Tibial nerve (tissue), 4 donors: ENCODE data around the gene CRYGS.
A peak's percentile ranks its signal among the peaks of the same experiment; 100 is the strongest.

Experiments
- CTCF ChIP-seq, 5 experiments: fragments of 200-600 bp in 3 of 5; fragments of 450-650 bp in 2 of 5; sonication (generic) in 3 of 5; IDR thresholded peaks; one replicate each; pipeline ENCODE4 v1.5.1; 2016 to 2019; ENCODE audit warnings: antibody characterized with exemption in 5 of 5, mild to moderate bottlenecking in 3 of 5, moderate library complexity in 2 of 5
- EP300 ChIP-seq, 2 donors: sonication (generic); formaldehyde crosslinking; IDR thresholded peaks; one replicate each; pipeline ENCODE4 v1.6.1; 2017; ENCODE audit warnings: antibody characterized with exemption in 2 of 2, mild to moderate bottlenecking in 1 of 2
- POLR2A ChIP-seq, 2 donors: fragments of 450-650 bp; IDR thresholded peaks; one replicate each; pipeline ENCODE4 v1.6.1; 2017; ENCODE audit warnings: antibody characterized with exemption in 2 of 2, mild to moderate bottlenecking in 2 of 2, moderate library complexity in 2 of 2

DNA sequence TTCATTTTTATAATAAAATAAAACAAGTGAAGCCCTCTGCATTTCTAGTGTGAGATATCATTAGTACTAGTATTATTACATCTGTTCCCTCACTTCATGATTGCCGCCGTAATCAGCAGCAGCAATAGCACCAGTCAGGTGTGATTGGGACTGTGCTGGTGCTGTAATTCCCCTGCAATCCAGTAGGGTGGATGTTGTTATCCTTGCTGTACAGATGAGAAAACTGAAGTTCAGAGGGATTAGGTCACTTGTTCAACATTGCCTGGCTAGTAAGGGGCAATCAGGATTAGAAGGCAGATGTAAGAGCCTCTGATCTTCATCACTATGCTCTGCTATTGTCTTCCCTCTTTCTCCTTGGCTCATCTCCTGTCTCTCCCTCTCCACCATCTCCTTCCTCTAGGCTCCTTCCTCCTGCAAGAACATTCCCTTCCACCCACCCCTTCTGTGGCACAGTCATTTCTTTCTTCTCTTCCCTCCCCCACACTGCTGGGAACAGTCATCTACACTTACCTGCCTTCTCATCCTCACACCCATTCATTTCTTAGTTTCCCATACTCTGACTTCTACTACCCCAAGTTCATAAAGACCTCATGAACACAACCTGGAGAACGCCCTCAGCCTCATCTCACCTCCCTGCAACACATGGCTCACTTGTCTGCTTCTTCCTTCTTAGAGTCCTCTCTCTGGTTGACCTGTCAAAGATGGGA lies 29.7 kb downstream of the CRYGS start:
- peak in 1 of 5 experiments; percentile 20 for TF ChIP-seq CTCF (IDR thresholded peaks at IDR 0.05)
- no peak for TF ChIP-seq POLR2A (IDR thresholded peaks at IDR 0.05)
- no peak for TF ChIP-seq EP300 (IDR thresholded peaks at IDR 0.05)
